ENCODE measurements around the gene SGPL1. TPM values are rescaled to one million over a fixed set of nuclear protein-coding genes. Genes with fewer than 3 reads are reported as not detected.

SGPL1 gene
- total RNA-seq, 1 donor from 2014 or later = 51.5 TPM

DNA sequence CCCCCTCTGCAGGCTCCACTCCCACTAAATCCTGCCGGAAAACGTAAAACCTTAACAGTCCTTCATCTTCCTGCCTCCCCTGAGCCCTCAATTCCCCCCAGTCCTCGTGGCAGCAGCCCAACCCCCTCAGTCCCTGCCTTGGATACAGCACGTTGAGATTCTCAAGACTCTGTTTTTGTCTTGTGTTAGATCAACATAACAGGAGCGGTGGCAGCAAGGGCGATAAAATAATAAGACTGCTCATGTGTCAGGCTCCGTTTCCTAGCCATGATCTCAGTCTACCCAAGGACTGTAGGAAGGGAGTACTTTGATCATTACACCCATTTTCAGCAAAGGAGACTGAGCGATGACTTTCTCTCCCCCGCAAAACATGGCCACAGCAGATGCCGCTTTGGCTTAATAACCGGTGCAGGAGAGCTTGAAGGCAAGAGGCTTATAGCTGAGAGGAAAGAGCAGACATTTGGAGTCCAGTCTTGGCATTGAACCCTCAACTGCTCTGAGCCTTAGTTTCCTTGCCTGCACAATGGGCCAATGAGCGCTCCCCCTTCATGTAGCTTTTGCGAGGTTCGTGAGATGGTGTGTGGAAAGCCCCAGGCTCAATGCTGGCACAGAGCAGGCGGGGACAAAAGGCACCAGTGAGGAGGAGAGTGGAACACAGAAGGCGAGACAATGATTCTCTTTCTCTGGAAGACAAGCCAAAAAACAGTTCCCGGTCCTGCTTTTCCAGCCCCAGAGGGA lies 114.7 kb downstream of the SGPL1 start:
- Histone ChIP-seq H3K27ac (no peak overlapping the region), H3K9me3 (ENCODE audit: low read depth) (no peaks in the 10 kb centered on the region), H2AFZ (replicated peaks) (no peak overlapping the region), H3K4me2 (no peak overlapping the region), H3K9ac (no peak overlapping the region), H3F3A (ENCODE audit: low read depth) (no peaks in the 10 kb centered on the region), H3K36me3 (no peaks in the 10 kb centered on the region), H3K27me3 (no peaks in the 10 kb centered on the region), H3K4me3 (no peak overlapping the region), H3K79me2 (ENCODE audit: low read depth) (no peaks in the 10 kb centered on the region), H4K20me1 (ENCODE audit: low read depth) (no peaks in the 10 kb centered on the region), H3K4me1 (no peaks in the 10 kb centered on the region)
- no peak for DNase-seq (ENCODE audit: low spot score)
- TF ChIP-seq EZH2phosphoT487 (IDR thresholded peaks at IDR 0.05) (no peak), EZH2 (IDR thresholded peaks at IDR 0.05) (no peak)
- TF ChIP-seq, protein P1, sequence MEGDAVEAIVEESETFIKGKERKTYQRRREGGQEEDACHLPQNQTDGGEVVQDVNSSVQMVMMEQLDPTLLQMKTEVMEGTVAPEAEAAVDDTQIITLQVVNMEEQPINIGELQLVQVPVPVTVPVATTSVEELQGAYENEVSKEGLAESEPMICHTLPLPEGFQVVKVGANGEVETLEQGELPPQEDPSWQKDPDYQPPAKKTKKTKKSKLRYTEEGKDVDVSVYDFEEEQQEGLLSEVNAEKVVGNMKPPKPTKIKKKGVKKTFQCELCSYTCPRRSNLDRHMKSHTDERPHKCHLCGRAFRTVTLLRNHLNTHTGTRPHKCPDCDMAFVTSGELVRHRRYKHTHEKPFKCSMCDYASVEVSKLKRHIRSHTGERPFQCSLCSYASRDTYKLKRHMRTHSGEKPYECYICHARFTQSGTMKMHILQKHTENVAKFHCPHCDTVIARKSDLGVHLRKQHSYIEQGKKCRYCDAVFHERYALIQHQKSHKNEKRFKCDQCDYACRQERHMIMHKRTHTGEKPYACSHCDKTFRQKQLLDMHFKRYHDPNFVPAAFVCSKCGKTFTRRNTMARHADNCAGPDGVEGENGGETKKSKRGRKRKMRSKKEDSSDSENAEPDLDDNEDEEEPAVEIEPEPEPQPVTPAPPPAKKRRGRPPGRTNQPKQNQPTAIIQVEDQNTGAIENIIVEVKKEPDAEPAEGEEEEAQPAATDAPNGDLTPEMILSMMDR (IDR thresholded peaks at IDR 0.05) = no peak
- peaks cover 16% of the 10 kb centered on the region for H3K4me1 Mint-ChIP-seq
- peak overlapping the region; percentile 62 for H3K27ac Mint-ChIP-seq
- no peaks in the 10 kb centered on the region for H3K36me3 Mint-ChIP-seq
- H3K4me3 Mint-ChIP-seq = no peak overlapping the region
- H3K27me3 Mint-ChIP-seq (ENCODE audit: insufficient read depth, low read depth) = peaks cover 7% of the 10 kb centered on the region
- H3K9me3 Mint-ChIP-seq = no peaks in the 10 kb centered on the region

Small RNA genes within 50 kb of the gene (small RNA-seq; reads per million reads assigned to genes)
- gene RPS26P40 = not detected

Other genes starting within 250 kb of the SGPL1 start
- not detected in 2 replicates for gene PRF1, start 213.2 kb upstream of the SGPL1 start, total RNA-seq (ENCODE audit: low replicate concordance)
- gene ADAMTS14, start 143.4 kb upstream of the SGPL1 start, total RNA-seq (ENCODE audit: low replicate concordance) = 0.53 TPM in 1 of 2 replicates, not detected in the other
- not detected in 2 replicates for gene TBATA, start 30.6 kb upstream of the SGPL1 start, total RNA-seq (ENCODE audit: low replicate concordance)
- 34.6 and 43.9 TPM in 2 replicates for gene PCBD1, start 72.6 kb downstream of the SGPL1 start, total RNA-seq (ENCODE audit: low replicate concordance)

All from neural progenitor cell (in vitro differentiated cells).